Astrocyte of the spinal cord (primary cell): Measurements from ENCODE around the gene NCAPD2.

Experiments
- DNase-seq: peaks from one replicate; pipeline ENCODE4 v3.0.0; 2011; ENCODE audit warnings: low read depth, low spot score
- H3K4me3 ChIP-seq: 2 replicates; pipeline ENCODE4 v1.5.1; 2011; ENCODE audit warnings: low read depth, mild to moderate bottlenecking, low read length, moderate library complexity
- in situ Hi-C: cut with HindIII; loops from 2 replicates; pipeline ENCODE4 v1.10.0; 2017; ENCODE audit warnings: low sequenced_read_pairs
- TF ChIP-seq, protein P1 (sequence below): IDR thresholded peaks from 2 replicates; pipeline ENCODE4 v1.5.1; 2012; ENCODE audit warnings: low read depth, mild to moderate bottlenecking, low read length, inconsistent platforms

NCAPD2 gene, protein sequence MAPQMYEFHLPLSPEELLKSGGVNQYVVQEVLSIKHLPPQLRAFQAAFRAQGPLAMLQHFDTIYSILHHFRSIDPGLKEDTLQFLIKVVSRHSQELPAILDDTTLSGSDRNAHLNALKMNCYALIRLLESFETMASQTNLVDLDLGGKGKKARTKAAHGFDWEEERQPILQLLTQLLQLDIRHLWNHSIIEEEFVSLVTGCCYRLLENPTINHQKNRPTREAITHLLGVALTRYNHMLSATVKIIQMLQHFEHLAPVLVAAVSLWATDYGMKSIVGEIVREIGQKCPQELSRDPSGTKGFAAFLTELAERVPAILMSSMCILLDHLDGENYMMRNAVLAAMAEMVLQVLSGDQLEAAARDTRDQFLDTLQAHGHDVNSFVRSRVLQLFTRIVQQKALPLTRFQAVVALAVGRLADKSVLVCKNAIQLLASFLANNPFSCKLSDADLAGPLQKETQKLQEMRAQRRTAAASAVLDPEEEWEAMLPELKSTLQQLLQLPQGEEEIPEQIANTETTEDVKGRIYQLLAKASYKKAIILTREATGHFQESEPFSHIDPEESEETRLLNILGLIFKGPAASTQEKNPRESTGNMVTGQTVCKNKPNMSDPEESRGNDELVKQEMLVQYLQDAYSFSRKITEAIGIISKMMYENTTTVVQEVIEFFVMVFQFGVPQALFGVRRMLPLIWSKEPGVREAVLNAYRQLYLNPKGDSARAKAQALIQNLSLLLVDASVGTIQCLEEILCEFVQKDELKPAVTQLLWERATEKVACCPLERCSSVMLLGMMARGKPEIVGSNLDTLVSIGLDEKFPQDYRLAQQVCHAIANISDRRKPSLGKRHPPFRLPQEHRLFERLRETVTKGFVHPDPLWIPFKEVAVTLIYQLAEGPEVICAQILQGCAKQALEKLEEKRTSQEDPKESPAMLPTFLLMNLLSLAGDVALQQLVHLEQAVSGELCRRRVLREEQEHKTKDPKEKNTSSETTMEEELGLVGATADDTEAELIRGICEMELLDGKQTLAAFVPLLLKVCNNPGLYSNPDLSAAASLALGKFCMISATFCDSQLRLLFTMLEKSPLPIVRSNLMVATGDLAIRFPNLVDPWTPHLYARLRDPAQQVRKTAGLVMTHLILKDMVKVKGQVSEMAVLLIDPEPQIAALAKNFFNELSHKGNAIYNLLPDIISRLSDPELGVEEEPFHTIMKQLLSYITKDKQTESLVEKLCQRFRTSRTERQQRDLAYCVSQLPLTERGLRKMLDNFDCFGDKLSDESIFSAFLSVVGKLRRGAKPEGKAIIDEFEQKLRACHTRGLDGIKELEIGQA (N-terminal part only)

GRCh38 chr12:6493497-6494257 lies at the start of gene NCAPD2:
Gene NCAPD2 (plus strand): TSS chr12:6494102. CDS start chr12:6495099, 997 bp downstream.
- in situ Hi-C loops: no loop called here
- peak within 1 kb of the TSS; percentile 91 for H3K4me3 ChIP-seq
- TF ChIP-seq, protein P1, sequence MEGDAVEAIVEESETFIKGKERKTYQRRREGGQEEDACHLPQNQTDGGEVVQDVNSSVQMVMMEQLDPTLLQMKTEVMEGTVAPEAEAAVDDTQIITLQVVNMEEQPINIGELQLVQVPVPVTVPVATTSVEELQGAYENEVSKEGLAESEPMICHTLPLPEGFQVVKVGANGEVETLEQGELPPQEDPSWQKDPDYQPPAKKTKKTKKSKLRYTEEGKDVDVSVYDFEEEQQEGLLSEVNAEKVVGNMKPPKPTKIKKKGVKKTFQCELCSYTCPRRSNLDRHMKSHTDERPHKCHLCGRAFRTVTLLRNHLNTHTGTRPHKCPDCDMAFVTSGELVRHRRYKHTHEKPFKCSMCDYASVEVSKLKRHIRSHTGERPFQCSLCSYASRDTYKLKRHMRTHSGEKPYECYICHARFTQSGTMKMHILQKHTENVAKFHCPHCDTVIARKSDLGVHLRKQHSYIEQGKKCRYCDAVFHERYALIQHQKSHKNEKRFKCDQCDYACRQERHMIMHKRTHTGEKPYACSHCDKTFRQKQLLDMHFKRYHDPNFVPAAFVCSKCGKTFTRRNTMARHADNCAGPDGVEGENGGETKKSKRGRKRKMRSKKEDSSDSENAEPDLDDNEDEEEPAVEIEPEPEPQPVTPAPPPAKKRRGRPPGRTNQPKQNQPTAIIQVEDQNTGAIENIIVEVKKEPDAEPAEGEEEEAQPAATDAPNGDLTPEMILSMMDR: no peak
- peak; percentile 98 for DNase-seq

DNA sequence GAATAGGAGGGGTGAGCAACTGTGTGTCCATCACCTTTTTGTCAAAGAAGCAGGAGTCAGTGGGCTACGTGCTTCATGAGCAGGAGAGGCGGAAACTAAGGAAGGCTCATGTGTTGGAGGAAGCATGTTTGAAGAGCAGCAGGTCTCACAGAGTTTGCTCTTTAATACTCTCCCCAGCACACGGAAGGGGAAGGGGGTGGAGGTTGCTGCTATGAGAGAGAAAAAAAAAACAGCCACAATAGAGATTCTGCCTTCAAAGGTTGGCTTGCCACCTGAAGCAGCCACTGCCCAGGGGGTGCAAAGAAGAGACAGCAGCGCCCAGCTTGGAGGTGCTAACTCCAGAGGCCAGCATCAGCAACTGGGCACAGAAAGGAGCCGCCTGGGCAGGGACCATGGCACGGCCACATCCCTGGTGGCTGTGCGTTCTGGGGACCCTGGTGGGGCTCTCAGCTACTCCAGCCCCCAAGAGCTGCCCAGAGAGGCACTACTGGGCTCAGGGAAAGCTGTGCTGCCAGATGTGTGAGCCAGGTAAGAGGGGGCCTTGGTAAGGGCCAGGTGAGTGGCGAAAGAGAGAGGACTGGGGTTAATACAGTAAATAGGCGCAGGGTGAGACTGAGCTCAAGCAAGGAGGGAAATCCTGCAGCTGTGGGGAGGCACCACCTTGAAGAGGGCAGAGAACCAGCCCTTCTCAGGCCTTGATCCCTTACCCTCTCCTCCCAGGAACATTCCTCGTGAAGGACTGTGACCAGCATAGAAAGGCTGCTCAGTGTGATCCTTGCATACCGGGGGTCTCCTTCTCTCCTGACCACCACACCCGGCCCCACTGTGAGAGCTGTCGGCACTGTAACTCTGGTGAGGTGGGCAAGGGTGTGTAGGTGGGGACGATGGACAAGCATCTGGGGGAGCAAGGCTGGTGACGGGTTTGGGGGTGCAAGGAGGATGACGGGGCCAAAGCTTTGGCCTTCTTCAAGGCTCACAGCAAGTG lies 48.9 kb upstream of the NCAPD2 start, which contains the start of gene CD27:
TSS of gene CD27 (plus strand) at position 252 of the 985 bp plus-strand sequence. CDS start at position 393, 141 bp downstream.
- in situ Hi-C loops: no loop called here
- H3K4me3 ChIP-seq: no peak within 1 kb of the TSS
- TF ChIP-seq, protein P1: no peak
- DNase-seq: no peak

DNA sequence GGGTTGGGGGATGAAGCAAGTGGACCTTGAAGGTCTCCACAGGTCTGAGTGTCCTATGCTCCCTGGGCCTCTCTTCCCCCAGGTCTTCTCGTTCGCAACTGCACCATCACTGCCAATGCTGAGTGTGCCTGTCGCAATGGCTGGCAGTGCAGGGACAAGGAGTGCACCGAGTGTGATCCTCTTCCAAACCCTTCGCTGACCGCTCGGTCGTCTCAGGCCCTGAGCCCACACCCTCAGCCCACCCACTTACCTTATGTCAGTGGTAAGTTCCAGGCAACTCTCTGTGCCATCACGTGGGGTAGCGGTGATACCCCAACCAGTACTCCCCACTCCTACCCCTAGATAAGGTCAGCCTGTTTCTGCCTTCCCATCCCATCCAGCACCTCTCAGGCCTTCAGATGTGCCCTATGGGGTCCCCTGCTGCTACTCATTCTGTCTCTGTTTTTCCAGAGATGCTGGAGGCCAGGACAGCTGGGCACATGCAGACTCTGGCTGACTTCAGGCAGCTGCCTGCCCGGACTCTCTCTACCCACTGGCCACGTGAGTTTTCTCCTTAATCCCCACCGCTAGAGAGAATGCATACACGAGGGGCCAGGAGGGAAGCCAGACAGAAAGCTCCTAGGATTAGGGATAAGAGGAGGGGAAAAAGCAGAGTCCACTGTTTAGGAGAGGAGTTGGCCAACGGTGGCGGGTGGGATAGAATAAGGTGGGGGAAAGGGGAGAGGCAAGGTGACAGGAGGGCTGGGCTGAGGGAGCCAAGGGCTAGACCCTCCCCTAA lies 43.6 kb upstream of the NCAPD2 start:
- DNase-seq: no peak
- TF ChIP-seq, protein P1: no peak
- in situ Hi-C loops: loop anchor here (25.0 kb wide), 1 partner anchor 138 kb away; the partner anchor contains the start of gene PLEKHG6
- no peak overlapping the region for H3K4me3 ChIP-seq

DNA sequence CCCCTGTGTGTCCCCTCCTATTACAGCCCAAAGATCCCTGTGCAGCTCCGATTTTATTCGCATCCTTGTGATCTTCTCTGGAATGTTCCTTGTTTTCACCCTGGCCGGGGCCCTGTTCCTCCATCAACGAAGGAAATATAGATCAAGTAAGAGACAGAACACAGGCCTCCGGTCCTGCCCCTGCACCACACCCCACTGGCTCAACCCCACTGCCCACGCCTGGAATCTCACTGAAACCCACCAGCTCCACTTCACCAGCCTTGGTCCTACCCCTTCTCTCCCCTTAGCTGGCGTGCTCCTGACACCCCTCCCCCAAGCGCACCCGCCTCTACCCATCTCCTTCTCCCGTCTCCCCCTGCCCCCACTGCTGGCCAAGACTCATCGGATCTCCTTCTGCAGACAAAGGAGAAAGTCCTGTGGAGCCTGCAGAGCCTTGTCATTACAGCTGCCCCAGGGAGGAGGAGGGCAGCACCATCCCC lies 43.0 kb upstream of the NCAPD2 start:
- TF ChIP-seq, protein P1: no peak
- in situ Hi-C loops: loop anchor here (25.0 kb wide), 1 partner anchor 139 kb away; the partner anchor contains the start of gene PLEKHG6
- H3K4me3 ChIP-seq: peak overlapping the region; percentile 54
- DNase-seq: no peak
